Liver (tissue), 9 donors: ENCODE data around the gene ATP6V1F. TPM values are rescaled to one million over a fixed set of nuclear protein-coding genes. Genes with fewer than 3 reads are reported as not detected.

Experiments
- DNase-seq: peaks from one replicate; pipeline ENCODE4 v3.0.0-alpha.2; 2017; ENCODE audit warnings: low spot score
- H3K27ac ChIP-seq, 2 donors: one replicate each; pipeline ENCODE4 v1.7.0; 2013; ENCODE audit warnings: inconsistent platforms in 2 of 2, low read length in 2 of 2, control low read depth in 1 of 2, low read depth in 1 of 2, mild to moderate bottlenecking in 1 of 2
- H3K27me3 ChIP-seq, 4 donors: one replicate each; pipeline versions ENCODE4 v1.6.1 to v1.7.0; 2013; ENCODE audit warnings: low read length in 3 of 4, inconsistent platforms in 1 of 4, mild to moderate bottlenecking in 1 of 4, moderate library complexity in 1 of 4; ENCODE audit not compliant: control insufficient read depth in 4 of 4, insufficient read depth in 4 of 4
- H3K36me3 ChIP-seq, 4 donors: one replicate each; pipeline versions ENCODE4 v1.6.1 to v1.7.0; 2013; ENCODE audit warnings: low read length in 3 of 4, mild to moderate bottlenecking in 3 of 4, low read depth in 1 of 4, moderate library complexity in 1 of 4; ENCODE audit not compliant: control insufficient read depth in 4 of 4, insufficient read depth in 3 of 4
- H3K4me1 ChIP-seq, 4 donors: one replicate each; pipeline versions ENCODE4 v1.6.1 to v1.7.0; 2013; ENCODE audit warnings: low read length in 3 of 4, mild to moderate bottlenecking in 3 of 4, moderate library complexity in 1 of 4; ENCODE audit not compliant: control insufficient read depth in 4 of 4, insufficient read depth in 4 of 4
- H3K4me3 ChIP-seq, 3 donors: one replicate each; pipeline versions ENCODE4 v1.6.1 to v1.7.0; 2013; ENCODE audit warnings: low read length in 3 of 3, control low read depth in 1 of 3, low read depth in 1 of 3, mild to moderate bottlenecking in 1 of 3
- H3K9ac ChIP-seq, 2 donors: one replicate each; pipeline ENCODE4 v1.7.0; 2013; ENCODE audit warnings: low read length in 2 of 2, mild to moderate bottlenecking in 2 of 2, moderate library complexity in 2 of 2, control low read depth in 1 of 2, low read depth in 1 of 2
- H3K9me3 ChIP-seq, 4 donors: one replicate each; pipeline versions ENCODE4 v1.6.1 to v1.7.0; 2013; ENCODE audit warnings: low read length in 3 of 4; ENCODE audit not compliant: control insufficient read depth in 4 of 4
- FOXA1 ChIP-seq: IDR thresholded peaks from 2 replicates; pipeline ENCODE4 v1.6.1; 2016; ENCODE audit warnings: antibody characterized with exemption
- FOXA2 ChIP-seq: IDR thresholded peaks from 2 replicates; pipeline ENCODE4 v1.6.1; 2016; ENCODE audit warnings: antibody characterized with exemption
- HNF4G ChIP-seq: IDR thresholded peaks from 2 replicates; pipeline ENCODE4 v1.6.1; 2016; ENCODE audit warnings: antibody characterized with exemption
- MAX ChIP-seq: IDR thresholded peaks from 2 replicates; pipeline ENCODE4 v1.6.1; 2016; ENCODE audit warnings: antibody characterized with exemption
- RAD21 ChIP-seq, 2 donors: IDR thresholded peaks; 2 replicates each; pipeline ENCODE4 v1.6.1; 2016; ENCODE audit warnings: antibody characterized with exemption in 2 of 2, mild to moderate bottlenecking in 2 of 2
- RXRA ChIP-seq, 2 donors: IDR thresholded peaks; 2 replicates each; pipeline ENCODE4 v1.6.1; 2017 to 2018; ENCODE audit warnings: antibody characterized with exemption in 2 of 2, mild to moderate bottlenecking in 1 of 2
- SP1 ChIP-seq: IDR thresholded peaks from 2 replicates; pipeline ENCODE4 v1.6.1; 2018; ENCODE audit warnings: antibody characterized with exemption, mild to moderate bottlenecking
- TAF1 ChIP-seq: conservative IDR thresholded peaks from 2 replicates; pipeline ENCODE4 v1.6.1; 2016; ENCODE audit warnings: antibody characterized with exemption, mild to moderate bottlenecking
- YY1 ChIP-seq: IDR thresholded peaks from 2 replicates; pipeline ENCODE4 v1.6.1; 2016; ENCODE audit warnings: antibody characterized with exemption, mild to moderate bottlenecking
- ZBTB33 ChIP-seq: IDR thresholded peaks from 2 replicates; pipeline ENCODE4 v1.6.1; 2016; ENCODE audit warnings: antibody characterized with exemption
- whole genome bisulfite sequencing: extraction: QIAGEN DNeasy Blood & Tissue Kit; methylation state at CpG from one replicate; pipeline ENCODE4 v1.1.7; 2013; 5-methylcytosine and 5-hydroxymethylcytosine counted together
- polyA plus RNA-seq, 2 donors: library from polyadenylated mRNA; stranded (reverse) in 1 of 2; unstranded in 1 of 2; fragments of 200-250 nt in 1 of 2; fragments of >200 nt in 1 of 2; fragmentation: Nextera tagmentation in 1 of 2; extraction: Ambion mirVana in 1 of 2; gene quantifications; one replicate each; pipeline versions ENCODE4 v1.2.1 to v1.2.3, GENCODE V29; 2013 to 2015
- total RNA-seq, 2 donors: library from RNA; depleted of rRNA; stranded (reverse); fragments of >200 nt; gene quantifications; one replicate each; pipeline ENCODE4 v1.2.3, GENCODE V29; 2014
- TF ChIP-seq, protein P1 (sequence below): IDR thresholded peaks from 2 replicates; pipeline ENCODE4 v1.6.1; 2016; ENCODE audit warnings: antibody characterized with exemption, mild to moderate bottlenecking
- TF ChIP-seq, protein P2 (sequence below): fragments of 150-350 bp; IDR thresholded peaks from 2 replicates; pipeline ENCODE4 v1.5.1; 2017; ENCODE audit warnings: improper control_type of control experiment, low read depth, low read length; ENCODE audit not compliant: missing input control
- donor health status: healthy.
- donor health status: healthy.
- donor health status: healthy.
- donor health status: healthy.
- donor health status: healthy.

The ATP6V1F gene
- total and polyA plus RNA-seq, 4 donors: 23.1 to 111 (median 47.1) TPM

DNA sequence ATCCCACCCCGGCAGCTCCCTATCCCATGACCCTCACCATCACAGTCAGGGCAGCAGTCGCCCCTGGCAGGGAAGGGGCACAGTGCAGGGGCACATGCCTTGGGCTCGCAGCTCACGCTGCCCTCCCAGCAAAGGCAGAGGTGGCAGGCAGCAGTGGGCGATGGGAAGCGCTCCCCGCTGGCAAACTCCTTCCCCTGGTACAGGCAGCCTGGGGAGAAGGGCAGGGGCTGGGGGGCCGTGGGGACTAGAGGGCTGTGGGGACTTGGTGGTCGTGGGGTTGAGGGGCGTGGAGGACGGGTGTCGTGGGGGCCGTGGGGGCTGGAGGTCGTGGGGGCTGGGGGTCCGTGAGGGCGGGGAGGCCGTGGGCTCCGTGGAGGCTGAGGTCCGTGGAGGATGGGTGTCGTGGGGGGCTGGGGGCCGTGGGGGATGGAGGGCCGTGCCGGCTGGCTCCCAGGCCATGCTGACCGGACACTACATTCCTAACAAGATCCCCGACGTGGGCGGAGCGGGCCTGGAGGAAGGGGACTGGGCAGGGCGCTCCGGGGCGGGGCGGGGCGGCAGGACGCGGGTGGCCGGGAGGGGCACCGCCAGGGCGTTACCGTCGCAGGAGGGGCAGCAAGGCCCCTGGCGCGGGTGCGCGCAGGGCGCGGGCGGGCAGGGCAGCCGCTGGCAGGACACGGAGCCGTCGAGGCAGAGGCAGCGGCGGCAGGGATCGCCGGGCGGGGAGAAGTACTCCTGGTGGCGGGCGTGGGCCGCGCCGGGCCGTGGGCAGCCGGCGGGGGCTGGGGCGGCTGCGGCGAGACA is 27.9 kb downstream of the ATP6V1F start:
- no peak for DNase-seq
- no peaks in the 10 kb centered on the region for H3K9me3 ChIP-seq
- H3K27me3 ChIP-seq: no peaks in the 10 kb centered on the region
- no peak overlapping the region for H3K9ac ChIP-seq
- peaks cover 0 to 3% (median 1%) of the 10 kb centered on the region in 4 donors for H3K4me1 ChIP-seq
- TF ChIP-seq SP1: no peak
- TF ChIP-seq YY1: no peak
- TF ChIP-seq RAD21 (IDR thresholded peaks at IDR 0.05): no peak
- no peak for TF ChIP-seq FOXA1
- TF ChIP-seq MAX: no peak
- TF ChIP-seq HNF4G: no peak
- no peak for TF ChIP-seq RXRA (IDR thresholded peaks at IDR 0.05)
- TF ChIP-seq ZBTB33: no peak
- H3K27ac ChIP-seq: no peak overlapping the region
- WGBS: 30% methylated on average over 67 of the region's 67 CpGs
- no peaks in the 10 kb centered on the region for H3K36me3 ChIP-seq
- peak overlapping the region in 1 of 3 donors; percentile 43 for H3K4me3 ChIP-seq

GRCh38 chr7:128891110-128891941 is 28.7 kb downstream of the ATP6V1F start:
- peak overlapping the region in 1 of 3 donors; percentile 43 for H3K4me3 ChIP-seq
- H3K9me3 ChIP-seq: no peaks in the 10 kb centered on the region
- no peak for TF ChIP-seq FOXA2
- TF ChIP-seq, protein P1, sequence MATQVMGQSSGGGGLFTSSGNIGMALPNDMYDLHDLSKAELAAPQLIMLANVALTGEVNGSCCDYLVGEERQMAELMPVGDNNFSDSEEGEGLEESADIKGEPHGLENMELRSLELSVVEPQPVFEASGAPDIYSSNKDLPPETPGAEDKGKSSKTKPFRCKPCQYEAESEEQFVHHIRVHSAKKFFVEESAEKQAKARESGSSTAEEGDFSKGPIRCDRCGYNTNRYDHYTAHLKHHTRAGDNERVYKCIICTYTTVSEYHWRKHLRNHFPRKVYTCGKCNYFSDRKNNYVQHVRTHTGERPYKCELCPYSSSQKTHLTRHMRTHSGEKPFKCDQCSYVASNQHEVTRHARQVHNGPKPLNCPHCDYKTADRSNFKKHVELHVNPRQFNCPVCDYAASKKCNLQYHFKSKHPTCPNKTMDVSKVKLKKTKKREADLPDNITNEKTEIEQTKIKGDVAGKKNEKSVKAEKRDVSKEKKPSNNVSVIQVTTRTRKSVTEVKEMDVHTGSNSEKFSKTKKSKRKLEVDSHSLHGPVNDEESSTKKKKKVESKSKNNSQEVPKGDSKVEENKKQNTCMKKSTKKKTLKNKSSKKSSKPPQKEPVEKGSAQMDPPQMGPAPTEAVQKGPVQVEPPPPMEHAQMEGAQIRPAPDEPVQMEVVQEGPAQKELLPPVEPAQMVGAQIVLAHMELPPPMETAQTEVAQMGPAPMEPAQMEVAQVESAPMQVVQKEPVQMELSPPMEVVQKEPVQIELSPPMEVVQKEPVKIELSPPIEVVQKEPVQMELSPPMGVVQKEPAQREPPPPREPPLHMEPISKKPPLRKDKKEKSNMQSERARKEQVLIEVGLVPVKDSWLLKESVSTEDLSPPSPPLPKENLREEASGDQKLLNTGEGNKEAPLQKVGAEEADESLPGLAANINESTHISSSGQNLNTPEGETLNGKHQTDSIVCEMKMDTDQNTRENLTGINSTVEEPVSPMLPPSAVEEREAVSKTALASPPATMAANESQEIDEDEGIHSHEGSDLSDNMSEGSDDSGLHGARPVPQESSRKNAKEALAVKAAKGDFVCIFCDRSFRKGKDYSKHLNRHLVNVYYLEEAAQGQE: no peak
- no peak for TF ChIP-seq FOXA1
- no peak for TF ChIP-seq TAF1
- TF ChIP-seq RXRA (IDR thresholded peaks at IDR 0.05): no peak
- TF ChIP-seq, protein P2, sequence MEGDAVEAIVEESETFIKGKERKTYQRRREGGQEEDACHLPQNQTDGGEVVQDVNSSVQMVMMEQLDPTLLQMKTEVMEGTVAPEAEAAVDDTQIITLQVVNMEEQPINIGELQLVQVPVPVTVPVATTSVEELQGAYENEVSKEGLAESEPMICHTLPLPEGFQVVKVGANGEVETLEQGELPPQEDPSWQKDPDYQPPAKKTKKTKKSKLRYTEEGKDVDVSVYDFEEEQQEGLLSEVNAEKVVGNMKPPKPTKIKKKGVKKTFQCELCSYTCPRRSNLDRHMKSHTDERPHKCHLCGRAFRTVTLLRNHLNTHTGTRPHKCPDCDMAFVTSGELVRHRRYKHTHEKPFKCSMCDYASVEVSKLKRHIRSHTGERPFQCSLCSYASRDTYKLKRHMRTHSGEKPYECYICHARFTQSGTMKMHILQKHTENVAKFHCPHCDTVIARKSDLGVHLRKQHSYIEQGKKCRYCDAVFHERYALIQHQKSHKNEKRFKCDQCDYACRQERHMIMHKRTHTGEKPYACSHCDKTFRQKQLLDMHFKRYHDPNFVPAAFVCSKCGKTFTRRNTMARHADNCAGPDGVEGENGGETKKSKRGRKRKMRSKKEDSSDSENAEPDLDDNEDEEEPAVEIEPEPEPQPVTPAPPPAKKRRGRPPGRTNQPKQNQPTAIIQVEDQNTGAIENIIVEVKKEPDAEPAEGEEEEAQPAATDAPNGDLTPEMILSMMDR: no peak
- no peaks in the 10 kb centered on the region for H3K27me3 ChIP-seq
- H3K4me1 ChIP-seq: peaks cover 0 to 3% (median 1%) of the 10 kb centered on the region in 4 donors
- WGBS: 39% methylated on average over 41 of the region's 41 CpGs
- H3K36me3 ChIP-seq: no peaks in the 10 kb centered on the region
- no peak for DNase-seq
- no peak overlapping the region for H3K27ac ChIP-seq
- no peak overlapping the region for H3K9ac ChIP-seq
